Measurements from ENCODE around the gene IL4.
A peak's percentile ranks its signal among the peaks of the same experiment; 100 is the strongest.
"Not testable (repeated sequence)": the region's sequence is repeated elsewhere in the genome, so short reads cannot be mapped to it uniquely, and the experiment has no call there.

Gene IL4

DNA sequence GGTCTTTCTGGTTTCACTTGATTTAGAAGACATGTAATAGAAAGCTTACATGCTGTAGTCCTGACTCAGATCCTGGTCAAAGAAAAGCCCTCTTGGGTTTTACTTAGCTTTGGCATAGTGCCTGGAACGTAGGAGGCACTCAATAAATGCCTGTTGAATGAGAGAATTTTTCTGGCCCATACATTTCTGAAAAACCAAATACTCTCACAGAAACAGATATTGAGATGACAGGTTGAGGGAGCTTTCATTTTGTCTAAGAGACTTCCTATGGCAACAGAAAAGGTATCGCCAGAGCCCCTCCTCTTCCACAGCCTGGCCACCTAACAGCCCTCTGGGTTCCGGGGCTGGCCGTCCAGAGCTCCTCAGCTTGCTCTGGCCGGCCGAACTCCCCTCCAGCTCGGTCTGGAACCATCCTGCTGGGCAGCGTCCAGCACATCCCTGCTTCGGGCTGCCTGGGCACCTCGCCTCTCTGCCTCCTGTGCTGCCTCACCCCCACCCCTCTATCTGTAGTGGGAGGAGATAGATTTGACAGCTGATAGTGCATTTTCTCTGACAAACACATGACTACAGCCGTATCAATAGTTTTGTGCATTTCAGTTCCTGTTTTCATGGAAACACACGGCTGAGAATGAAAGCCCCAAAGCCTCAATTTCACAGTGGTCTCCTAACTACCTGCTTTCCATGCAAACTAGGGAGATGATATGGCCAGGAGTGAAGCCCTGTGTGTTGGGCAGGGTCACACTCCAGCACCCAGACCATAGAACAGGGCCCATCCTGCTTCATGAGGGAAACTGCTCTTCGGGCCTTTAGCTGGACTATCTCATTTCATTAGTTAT, 1.1 kb downstream of the IL4 start:
- peak; percentile 61 for DNase-seq (ENCODE audit: low spot score)

DNA sequence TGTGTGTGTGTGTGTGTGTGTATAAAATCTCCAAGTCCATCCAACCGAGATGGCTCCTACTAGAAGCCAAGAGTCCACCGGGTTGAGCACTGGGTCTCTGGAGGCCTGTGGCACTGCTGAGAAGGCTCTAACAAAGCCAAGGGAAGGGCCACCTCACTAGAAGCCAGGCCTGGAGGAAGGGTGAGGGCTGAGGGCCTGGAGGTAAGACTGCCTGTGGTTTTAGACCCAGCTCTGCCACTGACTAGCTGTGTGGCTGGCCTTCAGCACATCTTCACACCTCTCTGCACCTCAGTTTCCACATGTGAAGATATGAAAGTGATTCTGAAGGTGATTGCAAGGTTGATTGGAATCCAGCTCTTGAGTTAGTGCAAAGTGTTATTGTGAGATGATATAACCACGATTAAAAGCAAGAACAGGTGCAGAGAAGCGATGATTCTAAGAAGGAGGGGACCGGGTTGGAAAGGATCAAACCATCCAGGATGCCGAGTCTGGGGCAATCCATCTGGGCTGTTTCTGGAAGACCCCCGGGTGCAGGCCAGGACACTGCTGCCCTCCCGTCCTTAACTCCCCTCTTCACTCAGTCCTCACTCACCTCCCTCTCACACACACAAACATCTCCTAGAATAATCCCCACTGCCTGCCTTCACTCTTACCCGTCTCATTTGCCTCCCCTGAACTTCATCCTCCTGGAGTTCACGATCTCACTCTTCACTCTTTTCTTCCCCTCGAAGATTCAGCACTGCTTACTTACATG, 2.3 kb downstream of the IL4 start:
- no peak for DNase-seq (ENCODE audit: low spot score)

DNA sequence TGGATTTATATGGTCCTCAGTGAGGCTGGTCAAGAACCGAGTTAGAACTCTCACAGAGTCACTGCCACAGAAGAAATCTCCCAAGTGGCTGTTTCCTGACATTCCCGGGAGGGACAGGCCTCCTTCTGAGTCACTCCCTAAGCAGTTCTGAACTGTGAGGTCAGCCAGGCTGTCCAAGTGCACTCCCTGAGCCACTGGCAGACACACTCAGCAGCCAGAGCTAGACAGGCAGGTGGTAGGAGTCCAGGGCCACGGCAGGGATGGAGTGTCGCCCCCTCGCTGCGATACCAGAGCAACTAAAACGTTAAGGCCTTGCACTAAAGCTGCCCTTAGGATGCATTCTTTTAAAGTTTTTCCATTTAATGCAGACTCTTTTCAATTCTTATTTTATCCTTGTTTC, 3.4 kb downstream of the IL4 start:
- DNase-seq (ENCODE audit: low spot score) = no peak

DNA sequence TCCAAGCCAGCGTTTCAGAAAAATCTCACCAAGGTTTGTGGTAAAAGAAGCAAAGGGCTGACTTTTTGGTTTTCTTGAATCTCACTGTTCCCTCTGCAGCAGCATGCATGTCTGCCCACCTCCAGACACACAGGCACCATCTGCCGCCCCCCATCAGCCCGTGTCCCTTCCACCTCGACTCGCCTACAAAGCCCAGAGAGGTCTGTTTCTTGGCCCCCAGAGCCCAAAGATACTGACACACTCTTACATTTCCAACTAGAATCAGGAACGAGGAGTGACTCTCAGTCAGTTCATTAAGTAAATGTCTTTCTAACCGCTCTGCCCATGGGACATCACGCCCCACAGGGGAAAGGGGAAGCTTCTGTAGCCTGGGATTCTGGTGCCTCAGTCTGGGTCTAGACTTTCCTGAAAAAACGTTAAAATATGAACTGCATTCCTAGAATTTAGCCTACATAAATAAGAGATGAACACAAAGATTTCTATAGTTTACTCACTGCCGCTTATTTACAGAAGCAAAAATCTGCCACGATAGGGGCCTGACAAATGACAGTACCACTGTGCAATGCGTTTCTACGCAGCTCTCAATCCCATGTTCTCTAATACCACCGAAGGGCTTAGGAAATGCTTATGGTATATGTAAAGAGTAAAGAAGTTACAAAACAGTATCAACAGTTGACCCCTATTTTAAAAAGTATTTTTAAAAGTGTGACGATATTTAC, 4.1 kb downstream of the IL4 start:
- no peak for DNase-seq (ENCODE audit: low spot score)

GRCh38 chr5:132678735-132679134, 4.9 kb downstream of the IL4 start:
- DNase-seq (ENCODE audit: low spot score) = no peak

GRCh38 chr5:132679166-132679565, 5.4 kb downstream of the IL4 start:
- no peak for DNase-seq (ENCODE audit: low spot score)

- no peak for DNase-seq (ENCODE audit: low spot score)
Measured at GRCh38 chr5:132679717-132680380, 6.1 kb downstream of the IL4 start.

- DNase-seq (ENCODE audit: low spot score) = no peak
Measured at GRCh38 chr5:132680780-132681475, 7.1 kb downstream of the IL4 start.

- no peak for DNase-seq (ENCODE audit: low spot score)
Measured at GRCh38 chr5:132681476-132681831, 7.7 kb downstream of the IL4 start.

GRCh38 chr5:132681983-132682382, 8.2 kb downstream of the IL4 start:
- DNase-seq (ENCODE audit: low spot score) = no peak

DNA sequence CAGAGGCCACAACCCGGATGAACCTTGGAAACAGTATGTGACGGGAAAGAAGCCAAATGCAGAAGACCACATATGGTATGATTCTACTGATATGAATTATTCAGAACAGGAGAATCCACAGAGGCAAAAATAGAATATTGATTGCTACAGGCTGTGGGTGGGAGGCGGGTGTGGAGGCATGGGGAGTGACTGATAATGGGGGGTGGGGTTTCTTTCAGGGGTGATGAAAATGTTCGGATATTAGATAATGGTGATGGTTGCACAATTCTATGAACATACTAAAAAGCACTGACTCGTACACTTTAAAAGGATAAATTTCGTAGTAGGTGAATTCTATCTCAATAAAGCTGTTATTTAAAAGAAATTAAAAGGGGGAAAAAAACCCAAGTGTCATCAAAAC, 10.7 kb downstream of the IL4 start:
- DNase-seq (ENCODE audit: low spot score) = no peak

DNA sequence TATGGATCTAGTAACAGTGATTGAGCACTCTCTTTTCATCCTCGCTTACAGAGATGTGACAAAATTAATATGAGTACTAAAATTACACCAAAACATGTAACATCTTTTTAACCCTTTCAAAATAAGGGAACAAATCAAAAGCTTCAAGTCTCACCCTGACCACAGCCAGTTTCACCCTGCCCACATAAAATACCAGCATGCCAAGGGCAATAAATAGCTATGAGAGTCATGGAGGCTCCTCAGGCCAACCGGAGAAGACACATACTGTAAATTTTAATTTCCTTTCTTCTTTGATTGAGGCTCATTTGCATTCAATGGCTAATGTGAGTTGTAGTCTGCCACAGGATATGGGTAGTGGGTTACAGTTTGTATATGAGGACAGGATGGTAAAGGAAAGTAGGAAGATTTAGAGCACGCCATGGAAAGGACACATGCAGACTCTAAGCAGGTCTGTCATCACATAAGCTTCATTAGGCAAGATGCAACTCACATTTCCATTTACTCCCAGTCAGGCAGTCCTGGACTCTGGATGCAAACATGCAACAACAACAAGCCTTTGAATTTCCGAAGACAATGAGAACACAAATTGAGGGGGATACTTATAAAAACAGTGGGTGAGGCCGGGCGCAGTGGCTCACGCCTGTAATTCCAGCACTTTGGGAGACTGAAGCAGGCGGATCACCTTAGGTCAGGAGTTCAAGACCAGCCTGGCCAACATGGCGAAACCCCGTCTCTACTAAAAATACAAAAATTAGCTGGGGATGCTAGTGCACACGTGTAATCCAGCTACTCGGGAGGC, 11.3 kb downstream of the IL4 start:
- peak; percentile 73 for DNase-seq (ENCODE audit: low spot score)

GRCh38 chr5:132686193-132686592, 12.4 kb downstream of the IL4 start:
- no peak for DNase-seq (ENCODE audit: low spot score)

- peak; percentile 46 for DNase-seq (ENCODE audit: low spot score)
Measured at GRCh38 chr5:132687995-132688394, 14.2 kb downstream of the IL4 start.

GRCh38 chr5:132688536-132689339, 14.9 kb downstream of the IL4 start:
- DNase-seq (ENCODE audit: low spot score) = peak; percentile 56

GRCh38 chr5:132689513-132689912, 15.7 kb downstream of the IL4 start:
- no peak for DNase-seq (ENCODE audit: low spot score)

DNA sequence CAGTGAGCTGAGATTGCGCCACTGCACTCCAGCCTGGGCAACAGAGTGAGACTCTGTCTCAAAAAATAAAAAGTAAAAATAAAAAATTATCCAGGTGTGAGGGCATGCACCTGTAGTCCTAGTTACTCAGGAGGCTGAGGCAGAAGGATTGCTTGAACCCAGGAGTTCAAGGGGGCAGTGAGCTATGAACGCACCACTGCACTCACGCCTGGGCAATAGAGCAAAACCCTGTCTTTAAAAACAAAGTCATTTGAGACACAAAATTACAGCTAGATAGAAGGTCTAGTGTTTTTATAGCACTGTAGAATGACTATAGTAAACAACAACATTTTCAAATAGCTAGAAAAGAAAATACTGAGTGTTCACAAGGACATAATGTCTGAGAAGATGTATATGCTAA, 16.4 kb downstream of the IL4 start:
- DNase-seq (ENCODE audit: low spot score) = no peak

GRCh38 chr5:132691755-132692631, 18.2 kb downstream of the IL4 start:
- DNase-seq (ENCODE audit: low spot score) = not testable (repeated sequence)

- no peak for DNase-seq (ENCODE audit: low spot score)
Measured at GRCh38 chr5:132692632-132692967, 18.8 kb downstream of the IL4 start.
